PFSK-1 (cell line): ENCODE results near the gene RAP1GDS1.

Experiments used
- FOXP2 ChIP-seq: optimal IDR thresholded peaks from 2 replicates; pipeline ENCODE3; 2011; ENCODE audit warnings: borderline replicate concordance, control low read depth, inconsistent platforms; ENCODE audit not compliant: insufficient read depth; ENCODE audit errors: extremely low read length, extremely low read depth
- POLR2AphosphoS5 ChIP-seq: IDR thresholded peaks from 2 replicates; pipeline ENCODE4 v1.6.1; 2012; ENCODE audit warnings: low read depth, mild to moderate bottlenecking, control low read depth, low read length, moderate library complexity
- SIN3A ChIP-seq: IDR thresholded peaks from 2 replicates; pipeline ENCODE4 v1.6.1; 2012; ENCODE audit warnings: mild to moderate bottlenecking, low read length, moderate library complexity, borderline replicate concordance; ENCODE audit not compliant: insufficient read depth
- TAF1 ChIP-seq: IDR thresholded peaks from 2 replicates; pipeline ENCODE4 v1.6.1; 2012; ENCODE audit warnings: low read length, control low read depth, borderline replicate concordance; ENCODE audit not compliant: insufficient read depth
- TF ChIP-seq, protein P1 (sequence below), 2 experiments: IDR thresholded peaks; 2 replicates each; pipeline versions ENCODE4 v1.6.1 to v1.8.0; 2011 to 2012; ENCODE audit warnings: low read depth in 2 of 2, low read length in 2 of 2, control low read depth in 1 of 2, inconsistent platforms in 1 of 2, mild to moderate bottlenecking in 1 of 2, moderate library complexity in 1 of 2; ENCODE audit not compliant: insufficient read depth in 1 of 2

RAP1GDS1 gene

DNA sequence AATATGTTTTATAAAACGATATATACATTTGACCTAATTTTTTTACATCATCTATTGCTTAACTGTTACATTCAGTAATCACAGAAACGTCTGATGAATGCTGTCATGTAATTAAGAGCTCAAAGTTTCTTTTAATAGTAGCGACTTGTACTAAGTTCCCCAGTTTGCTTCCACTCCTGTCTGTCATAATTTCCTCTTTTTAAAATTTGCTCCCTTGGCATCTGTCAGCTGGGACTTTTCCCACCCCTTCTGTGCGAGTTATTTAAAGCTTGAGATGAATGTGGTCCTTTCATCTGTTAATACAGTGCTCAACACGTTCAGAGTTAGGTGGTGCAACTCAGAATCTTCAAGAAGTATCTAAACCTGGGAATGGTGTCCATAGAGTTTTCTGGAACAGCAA is 1.2 kb downstream of the RAP1GDS1 start:
- TF ChIP-seq FOXP2 (no peak), POLR2AphosphoS5 (no peak), TAF1 (no peak), SIN3A (no peak)
- TF ChIP-seq, protein P1, sequence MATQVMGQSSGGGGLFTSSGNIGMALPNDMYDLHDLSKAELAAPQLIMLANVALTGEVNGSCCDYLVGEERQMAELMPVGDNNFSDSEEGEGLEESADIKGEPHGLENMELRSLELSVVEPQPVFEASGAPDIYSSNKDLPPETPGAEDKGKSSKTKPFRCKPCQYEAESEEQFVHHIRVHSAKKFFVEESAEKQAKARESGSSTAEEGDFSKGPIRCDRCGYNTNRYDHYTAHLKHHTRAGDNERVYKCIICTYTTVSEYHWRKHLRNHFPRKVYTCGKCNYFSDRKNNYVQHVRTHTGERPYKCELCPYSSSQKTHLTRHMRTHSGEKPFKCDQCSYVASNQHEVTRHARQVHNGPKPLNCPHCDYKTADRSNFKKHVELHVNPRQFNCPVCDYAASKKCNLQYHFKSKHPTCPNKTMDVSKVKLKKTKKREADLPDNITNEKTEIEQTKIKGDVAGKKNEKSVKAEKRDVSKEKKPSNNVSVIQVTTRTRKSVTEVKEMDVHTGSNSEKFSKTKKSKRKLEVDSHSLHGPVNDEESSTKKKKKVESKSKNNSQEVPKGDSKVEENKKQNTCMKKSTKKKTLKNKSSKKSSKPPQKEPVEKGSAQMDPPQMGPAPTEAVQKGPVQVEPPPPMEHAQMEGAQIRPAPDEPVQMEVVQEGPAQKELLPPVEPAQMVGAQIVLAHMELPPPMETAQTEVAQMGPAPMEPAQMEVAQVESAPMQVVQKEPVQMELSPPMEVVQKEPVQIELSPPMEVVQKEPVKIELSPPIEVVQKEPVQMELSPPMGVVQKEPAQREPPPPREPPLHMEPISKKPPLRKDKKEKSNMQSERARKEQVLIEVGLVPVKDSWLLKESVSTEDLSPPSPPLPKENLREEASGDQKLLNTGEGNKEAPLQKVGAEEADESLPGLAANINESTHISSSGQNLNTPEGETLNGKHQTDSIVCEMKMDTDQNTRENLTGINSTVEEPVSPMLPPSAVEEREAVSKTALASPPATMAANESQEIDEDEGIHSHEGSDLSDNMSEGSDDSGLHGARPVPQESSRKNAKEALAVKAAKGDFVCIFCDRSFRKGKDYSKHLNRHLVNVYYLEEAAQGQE (IDR thresholded peaks at IDR 0.05; ENCODE audit: insufficient read depth in 1 of 2, low read depth in 2 of 2, low read length in 2 of 2), result no peak

- TF ChIP-seq, protein P1 (IDR thresholded peaks at IDR 0.05; ENCODE audit: insufficient read depth in 1 of 2, low read depth in 2 of 2, low read length in 2 of 2), result no peak
- TF ChIP-seq POLR2AphosphoS5, result no peak
- TF ChIP-seq TAF1, result no peak
- TF ChIP-seq FOXP2, result no peak
- no peak for TF ChIP-seq SIN3A
Measured at GRCh38 chr4:98267498-98267897, 6.3 kb downstream of the RAP1GDS1 start.

GRCh38 chr4:98275145-98275544 is 14.0 kb downstream of the RAP1GDS1 start:
- TF ChIP-seq SIN3A (no peak), FOXP2 (no peak), POLR2AphosphoS5 (no peak), TAF1 (no peak)
- TF ChIP-seq, protein P1 (IDR thresholded peaks at IDR 0.05; ENCODE audit: insufficient read depth in 1 of 2, low read depth in 2 of 2, low read length in 2 of 2), result no peak

GRCh38 chr4:98283219-98284189 is 22.3 kb downstream of the RAP1GDS1 start:
- TF ChIP-seq, protein P1 (IDR thresholded peaks at IDR 0.05; ENCODE audit: insufficient read depth in 1 of 2, low read depth in 2 of 2, low read length in 2 of 2), result no peak
